Measurements from ENCODE around the gene TNNC1.

DNA sequence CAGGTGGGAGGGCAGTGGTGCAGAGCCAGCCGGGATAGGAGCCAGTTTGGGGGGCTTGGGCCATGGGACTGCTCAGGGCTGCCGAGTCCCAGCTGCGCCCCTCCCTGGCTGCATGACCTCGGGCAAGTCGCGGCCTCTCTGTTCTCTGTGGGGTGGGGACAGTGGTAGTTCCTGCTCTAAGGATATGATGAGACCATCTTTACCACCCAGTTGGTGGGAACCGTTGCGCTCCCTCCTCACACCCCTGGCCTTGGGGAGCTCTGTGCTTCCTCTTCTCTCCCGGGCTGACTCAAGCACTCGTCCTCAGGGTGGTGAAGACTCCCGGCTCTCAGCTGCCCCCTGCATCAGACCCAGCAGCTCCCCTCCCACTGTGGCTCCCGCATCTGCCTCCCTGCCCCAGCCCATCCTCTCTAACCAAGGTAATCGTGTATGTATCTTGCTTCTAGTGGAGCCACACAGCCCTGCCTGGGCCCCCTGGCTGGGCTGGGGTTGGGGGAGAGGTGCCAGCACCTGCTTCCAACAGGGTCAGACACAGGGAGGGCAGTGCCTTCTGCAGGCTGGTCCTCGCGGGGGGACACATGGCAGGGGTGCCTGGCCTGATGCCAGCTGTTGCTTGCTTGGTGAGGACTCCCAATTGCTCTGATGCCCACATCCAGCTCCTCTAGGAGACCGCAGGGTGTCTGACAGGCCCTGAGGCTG lies 26.2 kb upstream of the TNNC1 start:
- no peak for TF ChIP-seq EZH2 (IDR thresholded peaks at IDR 0.05; ENCODE audit: borderline replicate concordance, insufficient read depth, low read depth, low read length, poor library complexity, severe bottlenecking)
- TF ChIP-seq, protein P1, sequence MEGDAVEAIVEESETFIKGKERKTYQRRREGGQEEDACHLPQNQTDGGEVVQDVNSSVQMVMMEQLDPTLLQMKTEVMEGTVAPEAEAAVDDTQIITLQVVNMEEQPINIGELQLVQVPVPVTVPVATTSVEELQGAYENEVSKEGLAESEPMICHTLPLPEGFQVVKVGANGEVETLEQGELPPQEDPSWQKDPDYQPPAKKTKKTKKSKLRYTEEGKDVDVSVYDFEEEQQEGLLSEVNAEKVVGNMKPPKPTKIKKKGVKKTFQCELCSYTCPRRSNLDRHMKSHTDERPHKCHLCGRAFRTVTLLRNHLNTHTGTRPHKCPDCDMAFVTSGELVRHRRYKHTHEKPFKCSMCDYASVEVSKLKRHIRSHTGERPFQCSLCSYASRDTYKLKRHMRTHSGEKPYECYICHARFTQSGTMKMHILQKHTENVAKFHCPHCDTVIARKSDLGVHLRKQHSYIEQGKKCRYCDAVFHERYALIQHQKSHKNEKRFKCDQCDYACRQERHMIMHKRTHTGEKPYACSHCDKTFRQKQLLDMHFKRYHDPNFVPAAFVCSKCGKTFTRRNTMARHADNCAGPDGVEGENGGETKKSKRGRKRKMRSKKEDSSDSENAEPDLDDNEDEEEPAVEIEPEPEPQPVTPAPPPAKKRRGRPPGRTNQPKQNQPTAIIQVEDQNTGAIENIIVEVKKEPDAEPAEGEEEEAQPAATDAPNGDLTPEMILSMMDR (IDR thresholded peaks at IDR 0.05): no peak
